Type B pancreatic cell (in vitro differentiated cells): Measurements from ENCODE around the gene IRF4. TPM values are rescaled to one million over a fixed set of nuclear protein-coding genes. Genes with fewer than 3 reads are reported as not detected.

ENCODE experiments used
- DNase-seq: peaks from one replicate; pipeline ENCODE4 v3.0.0; 2021; ENCODE audit warnings: mixed read lengths; ENCODE audit not compliant: unreplicated experiment; ENCODE audit errors: extremely low spot score
- H3K27ac Mint-ChIP-seq: 2 replicates; pipeline ENCODE4 v1.8.0; 2021; ENCODE audit warnings: mild to moderate bottlenecking, mixed read lengths
- H3K27me3 Mint-ChIP-seq: 2 replicates; pipeline ENCODE4 v1.8.0; 2021; ENCODE audit warnings: mixed read lengths
- H3K36me3 Mint-ChIP-seq: 2 replicates; pipeline ENCODE4 v1.8.0; 2021; ENCODE audit warnings: mixed read lengths
- H3K4me1 Mint-ChIP-seq: one replicate; pipeline ENCODE4 v1.8.0; 2021; ENCODE audit warnings: mixed read lengths; ENCODE audit not compliant: unreplicated experiment
- H3K4me3 Mint-ChIP-seq: 2 replicates; pipeline ENCODE4 v1.8.0; 2021; ENCODE audit warnings: mild to moderate bottlenecking, mixed read lengths
- H3K9me3 Mint-ChIP-seq: 2 replicates; pipeline ENCODE4 v1.8.0; 2021; ENCODE audit warnings: mixed read lengths
- total RNA-seq: library from RNA; stranded (reverse); gene quantifications from 2 replicates; pipeline ENCODE4 v1.2.1, GENCODE V29; 2021; ENCODE audit warnings: low replicate concordance
- TF ChIP-seq, protein P1 (sequence below): fragments of 200-600 bp; sonication (generic); conservative IDR thresholded peaks from 2 replicates; pipeline ENCODE4 v1.5.0; 2021; ENCODE audit warnings: antibody characterized with exemption, mild to moderate bottlenecking

The IRF4 gene
- total RNA-seq, 1 donor from 2014 or later, result 1.7 TPM

DNA sequence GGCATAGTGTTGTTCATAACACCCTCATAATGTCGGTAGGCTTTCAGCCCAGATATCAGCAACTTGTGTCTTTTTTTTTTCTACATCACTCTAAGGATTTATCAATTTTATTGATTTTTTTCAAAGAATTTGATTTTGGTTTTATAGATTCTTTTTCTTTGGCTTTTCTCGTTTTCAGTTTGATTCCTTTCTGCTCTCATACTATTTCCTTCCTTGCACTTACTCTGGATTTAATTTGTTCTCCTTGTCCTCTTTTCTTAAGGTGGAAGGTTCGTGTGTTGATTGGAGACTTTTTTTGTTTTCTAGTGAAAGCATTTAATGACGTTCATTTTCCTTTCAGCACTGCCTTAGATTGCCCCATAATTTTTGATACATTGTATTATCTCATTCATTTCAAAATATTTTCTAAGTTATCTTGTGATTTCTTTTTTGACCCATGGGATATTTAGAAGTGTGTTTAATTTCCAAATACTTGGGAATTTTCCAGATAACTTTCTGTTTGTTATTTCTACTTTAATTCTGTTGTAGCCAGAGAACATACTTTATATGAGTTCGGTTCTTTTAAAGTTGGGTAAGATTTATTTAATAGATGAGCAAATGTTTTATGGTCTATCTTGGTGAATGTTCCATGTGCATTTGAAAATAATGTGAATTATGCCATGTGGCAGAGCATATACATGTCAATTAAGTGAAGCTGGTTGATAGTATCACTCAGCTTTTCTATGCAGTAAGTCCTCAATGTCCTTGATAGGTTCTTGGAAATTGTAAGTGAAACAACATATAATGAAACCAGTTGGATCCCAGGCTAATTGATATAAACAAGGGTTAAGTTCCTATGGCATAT is 62.8 kb downstream of the IRF4 start:
- H3K9me3 Mint-ChIP-seq, result peaks cover 4% of the 10 kb centered on the region
- no peaks in the 10 kb centered on the region for H3K4me1 Mint-ChIP-seq
- no peak for DNase-seq
- H3K36me3 Mint-ChIP-seq, result no peaks in the 10 kb centered on the region
- no peak overlapping the region for H3K27ac Mint-ChIP-seq
- peaks cover 4% of the 10 kb centered on the region for H3K27me3 Mint-ChIP-seq
- no peak overlapping the region for H3K4me3 Mint-ChIP-seq
- TF ChIP-seq, protein P1, sequence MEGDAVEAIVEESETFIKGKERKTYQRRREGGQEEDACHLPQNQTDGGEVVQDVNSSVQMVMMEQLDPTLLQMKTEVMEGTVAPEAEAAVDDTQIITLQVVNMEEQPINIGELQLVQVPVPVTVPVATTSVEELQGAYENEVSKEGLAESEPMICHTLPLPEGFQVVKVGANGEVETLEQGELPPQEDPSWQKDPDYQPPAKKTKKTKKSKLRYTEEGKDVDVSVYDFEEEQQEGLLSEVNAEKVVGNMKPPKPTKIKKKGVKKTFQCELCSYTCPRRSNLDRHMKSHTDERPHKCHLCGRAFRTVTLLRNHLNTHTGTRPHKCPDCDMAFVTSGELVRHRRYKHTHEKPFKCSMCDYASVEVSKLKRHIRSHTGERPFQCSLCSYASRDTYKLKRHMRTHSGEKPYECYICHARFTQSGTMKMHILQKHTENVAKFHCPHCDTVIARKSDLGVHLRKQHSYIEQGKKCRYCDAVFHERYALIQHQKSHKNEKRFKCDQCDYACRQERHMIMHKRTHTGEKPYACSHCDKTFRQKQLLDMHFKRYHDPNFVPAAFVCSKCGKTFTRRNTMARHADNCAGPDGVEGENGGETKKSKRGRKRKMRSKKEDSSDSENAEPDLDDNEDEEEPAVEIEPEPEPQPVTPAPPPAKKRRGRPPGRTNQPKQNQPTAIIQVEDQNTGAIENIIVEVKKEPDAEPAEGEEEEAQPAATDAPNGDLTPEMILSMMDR, result no peak

DNA sequence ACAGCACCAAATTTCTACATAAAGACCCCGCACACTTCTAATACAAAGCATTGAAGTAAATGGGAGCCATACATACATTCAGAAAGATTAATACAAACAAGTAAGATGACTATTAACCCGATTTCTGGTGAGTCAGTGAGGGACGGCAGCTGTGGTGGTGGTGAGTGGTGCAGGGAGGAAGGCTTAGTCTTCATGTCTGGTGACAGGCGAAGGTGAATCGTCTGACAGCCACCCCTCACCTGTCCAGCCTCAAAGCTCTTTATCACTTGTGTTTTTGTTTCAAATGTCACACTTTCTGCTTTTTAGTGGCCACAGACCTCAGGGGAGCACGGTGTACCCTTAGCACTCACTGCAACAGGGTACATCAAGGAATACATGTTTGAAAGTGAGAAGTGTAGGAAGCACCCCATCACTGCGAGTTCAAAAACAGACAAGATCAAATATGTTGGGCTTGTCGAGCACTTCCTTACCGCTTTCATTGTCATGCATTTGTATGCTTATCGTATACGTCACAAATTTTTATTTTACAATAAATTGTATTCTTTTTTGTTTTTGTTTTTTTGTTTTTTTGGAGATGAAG is 63.5 kb downstream of the IRF4 start:
- Mint-ChIP-seq H3K27ac (no peak overlapping the region), H3K4me1 (no peaks in the 10 kb centered on the region), H3K36me3 (no peaks in the 10 kb centered on the region), H3K4me3 (no peak overlapping the region), H3K9me3 (peaks cover 4% of the 10 kb centered on the region), H3K27me3 (peaks cover 4% of the 10 kb centered on the region)
- no peak for DNase-seq
- TF ChIP-seq, protein P1, result no peak

DNA sequence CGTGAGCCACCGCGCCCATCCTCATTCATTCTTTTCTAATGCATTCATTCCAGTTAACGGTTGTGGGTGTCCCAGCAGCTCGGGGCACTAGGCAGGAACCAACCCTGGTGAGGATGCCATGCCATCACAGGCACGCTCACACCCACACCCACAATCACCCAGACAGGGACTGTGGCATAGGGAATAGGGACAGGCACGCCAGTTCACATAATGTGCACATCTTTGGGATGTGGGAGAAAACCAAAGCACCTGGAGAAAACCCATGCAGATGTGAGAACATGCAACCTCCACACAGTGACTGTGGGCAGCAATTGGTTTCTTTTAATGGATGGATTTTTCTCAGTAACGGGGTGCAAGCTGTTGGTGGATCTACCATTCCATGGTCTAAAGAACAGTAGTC is 64.3 kb downstream of the IRF4 start:
- DNase-seq, result no peak
- no peaks in the 10 kb centered on the region for H3K4me1 Mint-ChIP-seq
- peaks cover 7% of the 10 kb centered on the region for H3K27me3 Mint-ChIP-seq
- TF ChIP-seq, protein P1, result no peak
- H3K27ac Mint-ChIP-seq, result no peak overlapping the region
- H3K4me3 Mint-ChIP-seq, result no peak overlapping the region
- H3K9me3 Mint-ChIP-seq, result peaks cover 4% of the 10 kb centered on the region
- H3K36me3 Mint-ChIP-seq, result no peaks in the 10 kb centered on the region

- peaks cover 4% of the 10 kb centered on the region for H3K9me3 Mint-ChIP-seq
- no peak overlapping the region for H3K4me3 Mint-ChIP-seq
- no peak overlapping the region for H3K27ac Mint-ChIP-seq
- TF ChIP-seq, protein P1, result no peak
- DNase-seq, result no peak
- H3K36me3 Mint-ChIP-seq, result no peaks in the 10 kb centered on the region
- H3K27me3 Mint-ChIP-seq, result peaks cover 8% of the 10 kb centered on the region
- H3K4me1 Mint-ChIP-seq, result no peaks in the 10 kb centered on the region
These were observed 64.9 kb downstream of the IRF4 start for GRCh38 chr6:456358-456867.

DNA sequence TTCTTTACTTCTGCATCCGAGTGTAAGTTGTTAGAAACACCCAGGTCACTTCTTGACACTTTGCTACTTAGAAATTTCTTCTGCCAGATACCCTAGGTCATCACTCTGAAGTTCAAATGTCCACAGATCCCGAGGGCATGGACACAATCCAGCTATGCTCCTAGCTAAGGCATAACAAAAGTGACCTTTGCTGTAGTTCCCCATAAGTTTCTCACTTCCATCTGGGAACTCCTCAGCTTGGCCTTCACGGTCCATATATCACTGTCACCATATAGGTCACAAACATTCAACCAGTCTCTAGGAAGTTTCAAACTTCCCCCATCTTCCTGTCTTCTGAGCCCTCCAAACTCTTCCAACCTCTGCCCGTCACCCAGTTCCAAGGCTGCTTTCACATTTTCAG is 65.3 kb downstream of the IRF4 start:
- Mint-ChIP-seq H3K27me3 (peaks cover 12% of the 10 kb centered on the region), H3K27ac (no peak overlapping the region), H3K9me3 (peaks cover 4% of the 10 kb centered on the region), H3K4me3 (no peak overlapping the region), H3K4me1 (no peaks in the 10 kb centered on the region), H3K36me3 (no peaks in the 10 kb centered on the region)
- TF ChIP-seq, protein P1, result no peak
- no peak for DNase-seq

Other genes starting within 250 kb of the IRF4 start
- 20.2 and 25.0 TPM in 2 replicates for gene DUSP22, start 99.3 kb upstream of the IRF4 start, total RNA-seq